Measurements from ENCODE around the gene MRPS27.
A peak's percentile ranks its signal among the peaks of the same experiment; 100 is the strongest.

DNA sequence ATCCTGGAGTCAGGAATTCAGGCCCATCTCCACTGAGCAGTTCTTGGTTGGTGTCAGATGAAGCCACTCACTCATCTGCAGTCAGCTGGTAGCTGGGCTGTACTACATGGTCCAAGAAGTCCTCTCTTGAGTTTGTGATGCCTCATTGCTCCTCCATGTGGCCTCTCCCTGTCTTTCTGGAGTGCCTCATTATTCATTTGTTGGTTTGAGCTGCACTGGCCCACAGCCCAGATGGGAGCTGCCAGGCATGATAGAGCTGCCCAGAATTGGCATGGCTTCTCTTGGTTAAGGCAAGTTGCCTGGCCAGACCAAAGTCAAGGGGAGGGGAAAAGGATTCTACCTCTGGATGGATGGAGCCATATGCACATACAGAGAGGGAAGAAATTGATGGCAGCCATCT lies 8.1 kb upstream of the MRPS27 start:
- TF ChIP-seq CTCF (IDR thresholded peaks at IDR 0.05): no peak
- TF ChIP-seq POLR2A (IDR thresholded peaks at IDR 0.05): no peak
- no peak for TF ChIP-seq EP300 (IDR thresholded peaks at IDR 0.05)
- TF ChIP-seq POLR2AphosphoS5 (IDR thresholded peaks at IDR 0.05): peak; percentile 35
